ENCODE measurements around the gene PCK2. TPM values are rescaled to one million over a fixed set of nuclear protein-coding genes. Genes with fewer than 3 reads are reported as not detected.

PCK2 gene
- total and polyA plus RNA-seq, 12 donors, result 4.4 to 37.0 (median 17.8) TPM

DNA sequence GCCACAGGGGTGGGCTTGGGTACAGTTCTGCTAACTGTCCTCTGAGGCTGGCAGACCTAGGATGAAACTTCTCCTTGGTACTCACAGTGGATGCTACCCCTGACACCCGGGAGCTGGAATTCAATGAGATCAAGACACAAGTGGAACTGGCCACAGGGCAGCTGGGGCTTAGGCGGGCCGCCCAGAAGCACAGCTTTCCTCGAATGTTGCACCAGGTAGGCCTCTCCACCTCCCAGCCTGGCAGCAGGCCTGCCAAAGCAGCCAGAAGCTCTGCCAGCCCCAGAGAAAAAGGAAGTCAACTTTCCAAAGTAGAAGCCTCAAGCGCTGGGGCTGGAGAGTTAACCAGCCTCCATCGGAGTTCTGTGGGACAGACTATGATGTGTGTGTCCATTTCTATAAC is 23.1 kb downstream of the PCK2 start:
- Histone ChIP-seq H3K27me3 (no peaks in the 10 kb centered on the region), H3K4me3 (no peak overlapping the region), H3K36me3 (replicated peaks in 1 of 2) (peaks cover 0 to 56% of the 10 kb centered on the region in 2 donors), H3K9me3 (replicated peaks in 1 of 3) (no peaks in the 10 kb centered on the region), H3K27ac (no peak overlapping the region), H3K4me1 (replicated peaks in 1 of 2) (peaks cover 19% of the 10 kb centered on the region in 2 donors)
- WGBS, 4 donors, result 77 to 93% (median 90%) methylated on average over 6 of the region's 6 CpGs
- intact Hi-C loops (cut with DNase I), result no loop called here
- no peak for DNase-seq
- TF ChIP-seq CTCF (IDR thresholded peaks at IDR 0.05) (no peak), POLR2A (IDR thresholded peaks at IDR 0.05) (no peak)

DNA sequence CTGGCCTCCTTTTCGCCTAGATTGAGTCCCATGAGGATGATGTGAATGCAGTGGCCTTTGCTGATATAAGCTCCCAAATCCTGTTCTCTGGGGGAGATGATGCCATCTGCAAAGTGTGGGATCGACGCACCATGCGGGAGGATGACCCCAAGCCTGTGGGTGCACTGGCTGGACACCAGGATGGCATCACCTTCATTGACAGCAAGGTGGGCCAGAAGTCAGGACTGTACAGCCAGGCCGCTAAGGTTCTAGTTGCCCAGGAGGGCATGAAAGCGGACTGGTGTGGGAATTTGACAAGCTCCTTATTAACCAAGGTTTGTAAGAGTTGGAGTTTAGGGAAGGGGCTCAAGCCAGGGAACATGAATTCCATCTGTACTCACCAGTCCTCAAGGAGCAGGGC is 25.6 kb downstream of the PCK2 start:
- H3K4me1 ChIP-seq (replicated peaks in 1 of 2), result peaks cover 14 to 19% of the 10 kb centered on the region in 2 donors
- no peak overlapping the region for H3K27ac ChIP-seq
- peaks cover 0 to 71% of the 10 kb centered on the region in 2 donors for H3K36me3 ChIP-seq (replicated peaks in 1 of 2)
- H3K4me3 ChIP-seq, result no peak overlapping the region
- DNase-seq, result no peak
- H3K27me3 ChIP-seq, result no peaks in the 10 kb centered on the region
- WGBS, 4 donors, result 94 to 96% (median 95%) methylated on average over 6 of the region's 6 CpGs
- TF ChIP-seq POLR2A (IDR thresholded peaks at IDR 0.05), result no peak
- no peak for TF ChIP-seq CTCF (IDR thresholded peaks at IDR 0.05)
- H3K9me3 ChIP-seq (replicated peaks in 1 of 3), result no peaks in the 10 kb centered on the region
- intact Hi-C loops (cut with DNase I), result no loop called here

GRCh38 chr14:24121210-24121609 is 27.1 kb downstream of the PCK2 start:
- 95 to 98% (median 95%) methylated on average over 6 to 8 of the region's 8 CpGs for WGBS, 4 donors
- no peak for DNase-seq
- Histone ChIP-seq H3K9me3 (replicated peaks in 1 of 3) (no peaks in the 10 kb centered on the region), H3K27ac (no peak overlapping the region), H3K27me3 (no peaks in the 10 kb centered on the region), H3K36me3 (replicated peaks in 1 of 2) (peaks cover 0 to 71% of the 10 kb centered on the region in 2 donors), H3K4me1 (replicated peaks in 1 of 2) (peaks cover 6 to 11% of the 10 kb centered on the region in 2 donors), H3K4me3 (no peak overlapping the region)
- TF ChIP-seq CTCF (IDR thresholded peaks at IDR 0.05), result no peak
- no peak for TF ChIP-seq POLR2A (IDR thresholded peaks at IDR 0.05)
- intact Hi-C loops (cut with DNase I), result no loop called here

GRCh38 chr14:24122416-24122815 is 28.3 kb downstream of the PCK2 start:
- H3K4me3 ChIP-seq, result no peak overlapping the region
- TF ChIP-seq CTCF (IDR thresholded peaks at IDR 0.05) (no peak), POLR2A (IDR thresholded peaks at IDR 0.05) (no peak)
- intact Hi-C loops (cut with DNase I), result no loop called here
- H3K9me3 ChIP-seq (replicated peaks in 1 of 3), result no peaks in the 10 kb centered on the region
- 95 to 98% (median 97%) methylated on average over 4 of the region's 4 CpGs for WGBS, 4 donors
- no peaks in the 10 kb centered on the region for H3K4me1 ChIP-seq (replicated peaks in 1 of 2)
- no peak overlapping the region for H3K27ac ChIP-seq
- H3K27me3 ChIP-seq, result no peaks in the 10 kb centered on the region
- peaks cover 0 to 63% of the 10 kb centered on the region in 2 donors for H3K36me3 ChIP-seq (replicated peaks in 1 of 2)
- DNase-seq, result no peak

All from adrenal gland (tissue), 12 donors.